Esophagus squamous epithelium (tissue), 4 donors: ENCODE measurements around the gene AK1.

Experiments used
- CTCF ChIP-seq, 6 experiments: fragments of 450-650 bp in 4 of 6; fragments of 200-600 bp in 2 of 6; sonication (generic) in 2 of 6; IDR thresholded peaks; one replicate each; pipeline ENCODE4 v1.5.1; 2016 to 2019; ENCODE audit warnings: antibody characterized with exemption in 6 of 6, mild to moderate bottlenecking in 4 of 6, moderate library complexity in 4 of 6
- POLR2A ChIP-seq, 4 donors: fragments of 450-650 bp; IDR thresholded peaks; one replicate each; pipeline ENCODE4 v1.6.1; 2017; ENCODE audit warnings: antibody characterized with exemption in 4 of 4, mild to moderate bottlenecking in 4 of 4, moderate library complexity in 3 of 4

- TF ChIP-seq CTCF (IDR thresholded peaks at IDR 0.05), result no peak
- TF ChIP-seq POLR2A (IDR thresholded peaks at IDR 0.05), result no peak
Measured at GRCh38 chr9:127912296-127912695, 34.8 kb upstream of the AK1 start.
